Transverse colon (tissue), 3 donors: ENCODE results near the gene CCDC148.
"Not testable (repeated sequence)": the region's sequence is repeated elsewhere in the genome, so short reads cannot be mapped to it uniquely, and the experiment has no call there.

Experiments used
- EP300 ChIP-seq: sonication (generic); formaldehyde crosslinking; IDR thresholded peaks from one replicate; pipeline ENCODE4 v1.6.1; 2017; ENCODE audit warnings: antibody characterized with exemption, low read depth
- POLR2A ChIP-seq: fragments of 450-650 bp; IDR thresholded peaks from one replicate; pipeline ENCODE4 v1.6.1; 2016; ENCODE audit warnings: antibody characterized with exemption, mild to moderate bottlenecking, moderate library complexity
- TF ChIP-seq, protein P1 (sequence below), 5 experiments: fragments of 200-600 bp in 3 of 5; fragments of 450-650 bp in 2 of 5; sonication (generic) in 3 of 5; IDR thresholded peaks; 1 replicate in 2 of 5; 2 replicates in 3 of 5; pipeline ENCODE4 v1.5.1; 2016 to 2017; ENCODE audit warnings: antibody characterized with exemption in 5 of 5, inconsistent platforms in 3 of 5, mild to moderate bottlenecking in 2 of 5, moderate library complexity in 1 of 5

DNA sequence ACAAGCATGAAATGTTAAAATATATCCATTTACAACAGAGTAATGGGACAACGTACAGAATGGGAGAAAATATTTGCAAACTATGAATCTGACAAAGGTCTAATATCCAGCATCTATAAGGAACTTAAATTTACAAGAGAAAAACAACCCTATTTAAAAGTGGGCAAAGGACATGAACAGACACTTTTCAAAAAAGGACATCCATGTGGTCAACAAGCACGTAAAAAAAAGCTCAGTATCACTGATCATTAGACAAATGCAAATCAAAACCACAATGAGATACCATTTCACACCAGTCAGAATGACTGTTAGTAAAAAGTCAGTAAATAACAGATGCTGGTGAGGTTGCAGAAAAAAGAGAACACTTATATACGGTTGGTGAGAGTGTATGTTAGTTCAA, 16.3 kb upstream of the CCDC148 start:
- TF ChIP-seq, protein P1, sequence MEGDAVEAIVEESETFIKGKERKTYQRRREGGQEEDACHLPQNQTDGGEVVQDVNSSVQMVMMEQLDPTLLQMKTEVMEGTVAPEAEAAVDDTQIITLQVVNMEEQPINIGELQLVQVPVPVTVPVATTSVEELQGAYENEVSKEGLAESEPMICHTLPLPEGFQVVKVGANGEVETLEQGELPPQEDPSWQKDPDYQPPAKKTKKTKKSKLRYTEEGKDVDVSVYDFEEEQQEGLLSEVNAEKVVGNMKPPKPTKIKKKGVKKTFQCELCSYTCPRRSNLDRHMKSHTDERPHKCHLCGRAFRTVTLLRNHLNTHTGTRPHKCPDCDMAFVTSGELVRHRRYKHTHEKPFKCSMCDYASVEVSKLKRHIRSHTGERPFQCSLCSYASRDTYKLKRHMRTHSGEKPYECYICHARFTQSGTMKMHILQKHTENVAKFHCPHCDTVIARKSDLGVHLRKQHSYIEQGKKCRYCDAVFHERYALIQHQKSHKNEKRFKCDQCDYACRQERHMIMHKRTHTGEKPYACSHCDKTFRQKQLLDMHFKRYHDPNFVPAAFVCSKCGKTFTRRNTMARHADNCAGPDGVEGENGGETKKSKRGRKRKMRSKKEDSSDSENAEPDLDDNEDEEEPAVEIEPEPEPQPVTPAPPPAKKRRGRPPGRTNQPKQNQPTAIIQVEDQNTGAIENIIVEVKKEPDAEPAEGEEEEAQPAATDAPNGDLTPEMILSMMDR (IDR thresholded peaks at IDR 0.05), result not testable (repeated sequence)
- TF ChIP-seq POLR2A, EP300: not testable (repeated sequence)
